KMS-11 (cell line): ENCODE results near the gene RAB17.

ENCODE experiments used
- H2AFZ ChIP-seq: fragments of 200-600 bp; sonication (generic); 2 replicates; pipeline ENCODE4 v1.6.1; 2016; ENCODE audit warnings: antibody characterized with exemption, mixed run types, low read depth
- H3K27ac ChIP-seq: fragments of 200-600 bp; sonication (generic); 2 replicates; pipeline ENCODE4 v1.6.1; 2016; ENCODE audit warnings: mild to moderate bottlenecking, mixed run types
- H3K27me3 ChIP-seq: fragments of 200-600 bp; sonication (generic); 2 replicates; pipeline ENCODE4 v1.6.1; 2017; ENCODE audit warnings: mild to moderate bottlenecking, low read depth, mixed run types, moderate library complexity; ENCODE audit not compliant: insufficient read depth
- H3K36me3 ChIP-seq: fragments of 200-600 bp; sonication (generic); 2 replicates; pipeline ENCODE4 v1.6.1; 2017; ENCODE audit warnings: mild to moderate bottlenecking, mixed run types; ENCODE audit not compliant: insufficient read depth
- H3K4me1 ChIP-seq: fragments of 200-600 bp; sonication (generic); 2 replicates; pipeline ENCODE4 v1.6.1; 2016; ENCODE audit warnings: mild to moderate bottlenecking, low read depth, mixed run types; ENCODE audit not compliant: poor library complexity, severe bottlenecking
- H3K4me2 ChIP-seq: fragments of 200-600 bp; sonication (generic); 2 replicates; pipeline ENCODE4 v1.7.0; 2016; ENCODE audit warnings: mild to moderate bottlenecking, mixed run types
- H3K4me3 ChIP-seq: fragments of 200-600 bp; sonication (generic); IDR thresholded peaks from 2 replicates; pipeline ENCODE4 v1.6.1; 2017; ENCODE audit warnings: low read depth, low read length, mixed read lengths; ENCODE audit not compliant: insufficient read depth
- H3K79me2 ChIP-seq: fragments of 200-600 bp; sonication (generic); 2 replicates; pipeline ENCODE4 v1.6.1; 2016; ENCODE audit warnings: low read depth, mixed run types; ENCODE audit not compliant: insufficient read depth
- H3K9ac ChIP-seq: fragments of 200-600 bp; sonication (generic); 2 replicates; pipeline ENCODE4 v1.6.1; 2016; ENCODE audit warnings: mild to moderate bottlenecking, mixed run types
- H4K20me1 ChIP-seq: fragments of 200-600 bp; sonication (generic); 2 replicates; pipeline ENCODE4 v1.6.1; 2016; ENCODE audit warnings: mild to moderate bottlenecking, mixed run types; ENCODE audit not compliant: insufficient read depth
- TF ChIP-seq, protein P1 (sequence below): fragments of 200-600 bp; sonication (generic); conservative IDR thresholded peaks from 2 replicates; pipeline ENCODE4 v1.6.1; 2017; ENCODE audit warnings: low read depth, mild to moderate bottlenecking, antibody characterized with exemption, low read length, moderate library complexity, mixed read lengths

Gene RAB17

GRCh38 chr2:237566401-237567235 lies 23.9 kb downstream of the RAB17 start, which contains the start of gene PRLH:
Gene PRLH (plus strand): TSS chr2:237566574. CDS start chr2:237566574, 0 bp downstream.
- Histone ChIP-seq H3K4me3 (no peak within 1 kb of the TSS), H3K27me3 (no peaks in the 10 kb centered on the region), H3K27ac (no peak within 1 kb of the TSS), H3K4me2 (no peak within 1 kb of the TSS), H4K20me1 (no peaks in the 10 kb centered on the region), H3K79me2 (no peaks in the 10 kb centered on the region), H2AFZ (no peak within 1 kb of the TSS), H3K9ac (no peak within 1 kb of the TSS), H3K4me1 (no peaks in the 10 kb centered on the region), H3K36me3 (no peaks in the 10 kb centered on the region)
- TF ChIP-seq, protein P1, sequence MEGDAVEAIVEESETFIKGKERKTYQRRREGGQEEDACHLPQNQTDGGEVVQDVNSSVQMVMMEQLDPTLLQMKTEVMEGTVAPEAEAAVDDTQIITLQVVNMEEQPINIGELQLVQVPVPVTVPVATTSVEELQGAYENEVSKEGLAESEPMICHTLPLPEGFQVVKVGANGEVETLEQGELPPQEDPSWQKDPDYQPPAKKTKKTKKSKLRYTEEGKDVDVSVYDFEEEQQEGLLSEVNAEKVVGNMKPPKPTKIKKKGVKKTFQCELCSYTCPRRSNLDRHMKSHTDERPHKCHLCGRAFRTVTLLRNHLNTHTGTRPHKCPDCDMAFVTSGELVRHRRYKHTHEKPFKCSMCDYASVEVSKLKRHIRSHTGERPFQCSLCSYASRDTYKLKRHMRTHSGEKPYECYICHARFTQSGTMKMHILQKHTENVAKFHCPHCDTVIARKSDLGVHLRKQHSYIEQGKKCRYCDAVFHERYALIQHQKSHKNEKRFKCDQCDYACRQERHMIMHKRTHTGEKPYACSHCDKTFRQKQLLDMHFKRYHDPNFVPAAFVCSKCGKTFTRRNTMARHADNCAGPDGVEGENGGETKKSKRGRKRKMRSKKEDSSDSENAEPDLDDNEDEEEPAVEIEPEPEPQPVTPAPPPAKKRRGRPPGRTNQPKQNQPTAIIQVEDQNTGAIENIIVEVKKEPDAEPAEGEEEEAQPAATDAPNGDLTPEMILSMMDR: no peak

DNA sequence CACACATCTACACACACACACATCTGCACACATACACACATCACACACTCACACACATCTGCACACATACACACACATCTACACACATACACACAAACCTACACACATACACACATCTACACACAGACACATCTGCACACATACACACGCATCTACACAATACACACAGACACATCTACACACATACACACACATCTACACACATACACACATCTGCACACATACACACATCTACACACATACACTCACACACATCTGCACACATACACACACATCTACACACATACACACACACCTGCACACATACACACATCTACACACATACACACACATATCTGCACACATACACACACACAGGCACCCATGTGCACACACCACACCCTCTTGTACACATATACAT lies 24.6 kb downstream of the RAB17 start:
- TF ChIP-seq, protein P1: no peak
- no peak overlapping the region for H3K4me2 ChIP-seq
- H3K27ac ChIP-seq: no peak overlapping the region
- no peaks in the 10 kb centered on the region for H3K36me3 ChIP-seq
- no peaks in the 10 kb centered on the region for H3K4me1 ChIP-seq
- H3K79me2 ChIP-seq: no peaks in the 10 kb centered on the region
- no peak overlapping the region for H2AFZ ChIP-seq
- H3K9ac ChIP-seq: no peak overlapping the region
- no peak overlapping the region for H3K4me3 ChIP-seq
- no peaks in the 10 kb centered on the region for H4K20me1 ChIP-seq
- H3K27me3 ChIP-seq: no peaks in the 10 kb centered on the region

DNA sequence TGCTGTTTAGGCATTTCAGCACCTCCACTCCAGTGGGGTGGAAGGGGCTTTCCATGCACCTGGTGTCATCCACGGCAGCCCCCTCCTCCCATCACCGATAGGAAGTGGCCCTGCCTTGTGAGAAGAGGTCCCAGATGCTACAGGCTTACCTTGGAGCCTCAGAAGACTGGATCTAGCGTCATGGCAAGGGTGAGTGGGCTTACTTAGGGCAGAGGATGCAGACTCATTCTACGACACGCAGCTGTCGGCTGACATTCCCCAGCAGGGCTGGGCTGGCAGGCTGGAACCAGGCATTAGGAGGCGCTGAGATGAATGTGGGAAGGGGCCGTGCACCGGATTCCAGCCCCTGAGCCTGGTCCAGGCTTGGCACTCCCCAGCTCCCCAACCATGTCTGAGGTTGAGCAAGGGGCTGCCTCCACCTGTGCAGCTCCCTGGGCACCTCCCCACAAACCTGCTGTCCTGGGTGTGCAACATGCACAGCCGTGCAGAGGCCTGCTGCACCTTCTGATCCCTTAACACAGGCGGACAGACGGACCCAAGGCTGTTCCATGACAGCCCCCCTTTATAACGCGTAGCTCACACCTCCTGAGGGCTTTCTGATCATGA lies 25.9 kb downstream of the RAB17 start:
- H3K4me1 ChIP-seq: no peaks in the 10 kb centered on the region
- no peaks in the 10 kb centered on the region for H4K20me1 ChIP-seq
- no peak overlapping the region for H3K4me2 ChIP-seq
- no peaks in the 10 kb centered on the region for H3K36me3 ChIP-seq
- no peaks in the 10 kb centered on the region for H3K27me3 ChIP-seq
- no peak overlapping the region for H3K4me3 ChIP-seq
- no peaks in the 10 kb centered on the region for H3K79me2 ChIP-seq
- no peak overlapping the region for H2AFZ ChIP-seq
- H3K27ac ChIP-seq: no peak overlapping the region
- no peak overlapping the region for H3K9ac ChIP-seq
- TF ChIP-seq, protein P1: no peak

- TF ChIP-seq, protein P1: no peak
- Histone ChIP-seq H4K20me1 (no peaks in the 10 kb centered on the region), H3K36me3 (no peaks in the 10 kb centered on the region), H3K4me2 (no peak overlapping the region), H3K4me3 (no peak overlapping the region), H2AFZ (no peak overlapping the region), H3K4me1 (no peaks in the 10 kb centered on the region), H3K27me3 (no peaks in the 10 kb centered on the region), H3K27ac (no peak overlapping the region), H3K9ac (no peak overlapping the region), H3K79me2 (no peaks in the 10 kb centered on the region)
Observed at GRCh38 chr2:237563816-237564215, 26.7 kb downstream of the RAB17 start.
